HG03175 (cell line): ENCODE measurements around the gene MARS1.
"Not testable (repeated sequence)": the region's sequence is repeated elsewhere in the genome, so short reads cannot be mapped to it uniquely, and the experiment has no call there.

ENCODE experiments used
- ATAC-seq: cut with Tn5 transposase; IDR thresholded peaks from one replicate; pipeline ENCODE4 v1.9.1; 2021; ENCODE audit warnings: mild to moderate bottlenecking, moderate library complexity; ENCODE audit not compliant: unreplicated experiment

Gene MARS1

DNA sequence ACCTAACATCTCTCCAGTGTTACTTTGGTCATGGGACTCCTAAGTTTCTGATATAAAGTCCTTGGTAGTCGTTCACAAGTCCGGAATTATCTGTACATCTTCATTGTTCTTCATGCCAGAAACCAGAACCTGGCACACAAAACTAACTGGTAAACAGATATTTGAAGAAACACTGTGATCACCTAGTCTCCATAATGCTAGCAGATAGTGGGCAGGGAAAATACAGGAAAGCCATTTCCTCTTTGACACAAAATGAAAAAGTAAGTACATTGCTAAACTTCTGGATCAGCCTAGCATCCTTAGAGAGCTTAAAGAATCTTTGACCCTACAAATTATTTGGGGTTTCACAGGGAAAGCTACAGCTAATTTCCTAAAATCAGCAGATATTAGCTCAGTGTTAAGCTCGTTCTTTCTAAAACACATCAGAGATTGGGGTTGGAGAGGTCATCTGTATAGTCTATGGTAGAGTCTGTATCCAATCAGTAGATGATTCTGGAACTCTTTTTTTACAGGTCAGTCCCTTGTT, 27.6 kb downstream of the MARS1 start:
- ATAC-seq = no peak

DNA sequence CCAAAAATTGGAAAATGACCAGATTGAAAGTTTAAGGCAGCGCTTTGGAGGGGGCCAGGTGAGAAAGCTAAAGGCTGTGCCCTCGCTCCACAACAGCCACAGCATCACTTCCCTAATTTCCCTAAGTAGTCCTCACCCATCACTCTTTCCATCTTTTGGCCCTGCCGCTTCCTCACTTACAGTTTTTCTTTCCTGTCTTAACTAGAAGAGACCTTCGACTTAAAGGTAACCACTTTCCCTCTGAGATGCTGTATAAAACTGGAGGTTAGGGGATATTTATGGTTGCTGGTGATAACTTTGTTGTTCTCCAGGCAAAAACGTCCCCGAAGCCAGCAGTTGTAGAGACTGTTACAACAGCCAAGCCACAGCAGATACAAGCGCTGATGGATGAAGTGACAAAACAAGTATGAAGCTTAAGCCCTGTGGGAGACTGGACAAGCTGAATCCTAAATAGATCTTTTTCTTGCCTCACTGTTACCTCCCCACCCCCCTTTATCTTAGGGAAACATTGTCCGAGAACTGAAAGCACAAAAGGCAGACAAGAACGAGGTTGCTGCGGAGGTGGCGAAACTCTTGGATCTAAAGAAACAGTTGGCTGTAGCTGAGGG, 28.2 kb downstream of the MARS1 start:
- no peak for ATAC-seq

DNA sequence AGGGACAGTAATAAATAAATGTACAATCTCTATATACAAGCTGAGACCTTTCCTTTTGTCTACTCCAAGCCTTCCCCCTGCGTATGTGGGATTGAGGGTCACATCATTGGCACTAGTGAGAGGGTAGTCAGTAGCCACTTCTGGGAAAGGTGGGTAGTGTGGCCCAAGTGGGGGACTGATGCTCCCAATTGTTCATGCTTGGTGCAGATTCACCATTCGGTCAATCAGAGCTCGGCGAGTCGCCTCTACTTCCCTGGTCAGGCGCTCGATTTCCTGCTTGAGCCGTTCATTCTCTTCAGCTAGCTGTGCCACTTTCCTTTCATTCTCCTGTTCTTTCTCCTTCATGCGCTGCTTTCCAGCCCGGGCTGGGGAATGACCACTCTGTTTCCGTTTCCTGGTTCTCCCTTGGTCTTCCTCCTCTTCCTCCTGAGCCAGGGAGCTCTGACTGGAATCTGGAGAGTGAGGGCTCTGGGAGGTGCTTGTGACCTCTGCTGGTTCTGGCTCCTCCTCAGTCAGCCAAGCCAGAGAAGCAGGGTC, 28.8 kb downstream of the MARS1 start:
- no peak for ATAC-seq

DNA sequence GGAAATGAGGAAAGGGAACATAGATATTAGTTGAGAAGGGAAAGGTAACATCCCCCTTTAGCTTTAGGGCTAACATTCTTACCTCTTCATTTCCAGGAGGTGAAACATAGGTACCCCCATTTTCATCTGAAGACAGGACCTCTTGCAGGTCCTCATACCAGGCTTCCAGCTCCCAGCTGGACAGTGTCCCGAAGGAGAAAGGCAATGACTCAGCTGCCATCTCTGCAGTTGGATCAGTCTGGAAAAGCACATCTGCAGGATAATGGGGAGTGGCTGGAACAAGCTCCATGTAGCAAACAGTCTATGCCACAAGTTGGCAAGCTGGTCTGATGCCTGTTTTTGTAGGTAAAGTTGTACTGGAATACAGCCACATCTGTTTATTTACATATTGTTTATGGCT, 29.3 kb downstream of the MARS1 start:
- no peak for ATAC-seq

DNA sequence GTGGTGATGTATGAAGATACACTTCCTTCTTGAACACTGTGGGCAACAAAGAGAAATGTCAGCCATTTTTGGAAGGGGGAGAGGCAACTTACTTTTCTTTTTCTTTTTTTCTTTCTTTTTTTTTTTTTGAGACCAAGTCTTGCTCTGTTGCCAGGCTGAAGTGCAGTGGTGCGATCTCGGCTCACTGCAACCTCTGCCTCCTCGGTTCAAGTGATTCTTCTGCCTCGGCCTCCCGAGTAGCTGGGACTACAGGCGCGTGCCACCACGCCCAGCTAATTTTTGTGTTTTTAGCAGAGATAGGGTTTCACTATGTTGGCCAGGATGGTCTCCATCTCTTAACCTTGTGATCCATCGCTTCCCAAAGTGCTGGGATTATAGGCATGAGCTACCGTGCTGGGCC, 29.9 kb downstream of the MARS1 start:
- ATAC-seq = not testable (repeated sequence)

DNA sequence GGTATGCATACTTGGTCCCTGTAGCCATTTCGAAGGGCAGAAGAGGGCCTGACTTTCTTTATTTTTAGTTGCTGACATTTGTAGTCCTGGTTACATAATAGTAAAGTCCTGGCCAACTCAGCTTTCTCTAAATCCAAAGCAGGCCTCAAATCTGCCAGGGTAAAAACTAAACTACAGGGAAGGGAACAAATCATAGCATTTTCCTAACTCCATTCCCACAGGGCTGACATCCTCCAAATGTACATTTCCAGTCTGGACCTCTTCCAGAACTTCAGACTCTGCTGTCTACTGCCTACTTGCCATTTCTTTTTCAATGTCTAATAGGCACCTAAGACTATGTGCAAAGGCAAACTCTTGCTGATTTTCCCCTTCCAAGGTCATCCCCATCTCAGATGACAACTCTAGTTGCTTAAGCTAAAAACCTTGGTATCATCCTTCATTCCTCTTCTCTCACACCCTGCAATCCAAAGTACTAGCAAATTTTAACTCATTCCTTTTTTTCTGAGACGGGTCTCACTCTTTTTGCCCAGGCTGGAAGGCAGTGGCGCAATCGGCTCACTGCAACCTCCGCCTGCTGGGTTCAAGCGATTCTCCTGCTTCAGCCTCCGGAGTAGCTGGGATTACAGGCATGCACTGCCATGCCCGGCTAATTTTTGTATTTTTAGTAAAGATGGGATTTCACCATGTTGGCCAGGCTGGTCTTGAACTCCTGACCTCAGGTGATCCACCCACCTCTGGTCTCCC, 30.5 kb downstream of the MARS1 start:
- ATAC-seq = no peak

DNA sequence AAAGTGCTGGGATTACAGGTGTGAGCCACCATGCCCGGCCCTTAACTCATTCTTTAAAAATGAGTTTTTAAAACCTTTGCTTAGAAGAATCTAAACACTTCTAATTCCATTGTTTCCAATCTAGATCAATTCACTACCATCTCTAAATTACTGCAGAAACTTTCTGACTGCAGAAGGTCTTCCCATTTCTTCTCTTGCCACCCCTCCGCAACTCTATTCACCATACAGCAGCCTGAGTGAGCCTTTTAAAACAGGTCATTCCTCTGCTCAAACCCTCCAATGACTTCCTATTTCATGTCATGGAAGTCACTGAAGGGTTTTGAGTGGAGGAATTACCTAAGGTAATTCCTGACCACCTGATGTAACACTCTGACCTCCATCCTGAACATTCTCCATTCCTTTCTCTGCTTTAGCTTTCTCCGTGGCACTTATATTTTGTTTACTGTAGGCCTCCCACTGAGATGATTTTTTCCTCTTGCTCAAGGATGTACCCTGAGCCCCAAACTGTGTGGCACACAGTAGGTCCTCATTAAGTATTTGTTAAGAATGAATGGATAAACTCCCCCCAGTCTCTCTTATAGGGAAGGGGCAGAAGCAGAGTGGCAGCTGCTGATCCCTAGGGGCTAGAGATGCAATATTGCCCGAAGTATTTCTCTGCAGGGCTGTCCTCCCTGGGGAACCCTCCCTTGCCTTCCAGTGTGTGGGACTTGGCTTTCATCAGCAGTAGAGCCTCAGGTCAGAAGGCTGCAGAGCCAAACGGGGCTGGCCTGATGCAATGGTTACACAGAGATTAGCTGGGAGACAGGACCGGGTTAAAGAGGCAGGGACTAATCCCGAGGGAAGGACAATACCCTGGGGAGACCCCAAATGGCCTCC, 31.3 kb downstream of the MARS1 start:
- no peak for ATAC-seq

DNA sequence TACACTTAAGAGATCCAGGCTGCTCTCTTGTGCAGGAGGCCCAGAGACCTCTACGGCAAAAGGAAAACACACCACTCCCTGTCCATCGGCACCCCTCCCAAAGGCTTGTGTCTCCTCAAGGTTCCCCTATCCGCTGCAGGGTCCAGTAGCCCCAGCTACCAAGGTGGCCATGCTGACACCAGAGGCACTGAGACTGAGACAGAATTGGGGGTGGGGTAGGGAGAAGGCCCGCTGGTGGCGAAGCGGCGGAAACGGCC, 31.9 kb downstream of the MARS1 start:
- ATAC-seq = peak; percentile 8

DNA sequence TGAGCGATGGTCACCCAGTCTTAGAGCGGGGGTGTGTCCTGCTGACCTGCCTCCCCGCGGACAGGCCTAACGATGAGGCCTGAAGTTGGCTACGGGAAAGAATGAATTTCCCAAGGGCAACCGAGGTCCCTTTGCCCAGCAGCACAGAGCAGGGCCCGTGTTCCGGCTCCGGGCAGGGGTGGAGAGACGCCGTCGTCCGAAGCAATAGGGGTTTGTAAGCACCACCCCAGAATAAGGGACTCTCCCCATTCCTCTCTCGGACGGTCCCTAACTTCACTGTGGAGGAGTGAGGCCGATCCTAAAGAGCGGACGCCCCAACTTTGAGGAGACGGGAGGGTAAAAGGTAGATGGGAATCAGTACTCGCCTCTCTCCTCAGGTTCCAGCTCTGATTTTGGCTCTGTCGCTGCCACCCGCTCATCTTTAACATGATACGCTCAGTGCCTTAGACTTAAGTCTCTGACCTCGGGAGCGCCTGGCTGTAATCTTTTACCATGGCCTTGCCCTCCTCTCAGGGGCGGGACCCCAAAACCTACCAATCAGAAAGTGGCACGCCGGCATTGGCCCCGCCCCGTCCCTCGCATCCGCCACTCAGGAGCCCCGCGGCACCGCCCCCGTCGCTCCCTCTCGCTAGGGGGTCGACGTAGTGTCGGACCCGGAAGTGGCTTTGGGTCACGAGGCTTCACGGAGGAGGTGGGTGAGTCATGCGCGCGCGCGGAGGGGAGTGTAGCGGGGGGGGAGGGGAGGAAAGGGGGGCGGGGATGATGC, 32.4 kb downstream of the MARS1 start, which contains the start of gene DDIT3:
Gene DDIT3, minus strand, starts transcription at position 462 of the 766 bp plus-strand sequence. CDS start 3,108 bp downstream, outside the sequence.
- ATAC-seq = peak; percentile 72

DNA sequence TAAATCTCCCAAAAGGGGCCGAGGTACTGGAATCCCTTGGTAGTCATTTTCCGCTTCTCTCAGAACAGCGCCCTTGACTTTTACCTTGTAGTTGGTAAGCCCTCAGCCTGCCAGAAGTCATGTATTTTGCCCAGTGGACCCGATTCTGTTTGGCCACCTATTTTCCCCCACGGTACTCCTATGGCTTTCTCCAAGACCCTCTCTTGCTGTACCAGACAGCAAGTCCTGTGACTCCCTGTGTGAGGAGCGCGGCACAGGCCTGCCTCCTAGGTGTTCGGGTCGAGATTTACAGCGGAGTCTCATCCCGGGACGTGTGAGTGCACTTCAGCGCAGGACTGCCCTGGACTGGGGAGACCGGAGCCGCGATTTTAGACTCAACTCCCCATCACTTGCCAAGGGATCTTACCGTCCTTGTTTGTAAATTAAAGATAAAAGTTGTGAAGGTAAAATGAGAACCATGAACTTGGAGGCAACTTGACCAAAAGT, 33.7 kb downstream of the MARS1 start:
- no peak for ATAC-seq

DNA sequence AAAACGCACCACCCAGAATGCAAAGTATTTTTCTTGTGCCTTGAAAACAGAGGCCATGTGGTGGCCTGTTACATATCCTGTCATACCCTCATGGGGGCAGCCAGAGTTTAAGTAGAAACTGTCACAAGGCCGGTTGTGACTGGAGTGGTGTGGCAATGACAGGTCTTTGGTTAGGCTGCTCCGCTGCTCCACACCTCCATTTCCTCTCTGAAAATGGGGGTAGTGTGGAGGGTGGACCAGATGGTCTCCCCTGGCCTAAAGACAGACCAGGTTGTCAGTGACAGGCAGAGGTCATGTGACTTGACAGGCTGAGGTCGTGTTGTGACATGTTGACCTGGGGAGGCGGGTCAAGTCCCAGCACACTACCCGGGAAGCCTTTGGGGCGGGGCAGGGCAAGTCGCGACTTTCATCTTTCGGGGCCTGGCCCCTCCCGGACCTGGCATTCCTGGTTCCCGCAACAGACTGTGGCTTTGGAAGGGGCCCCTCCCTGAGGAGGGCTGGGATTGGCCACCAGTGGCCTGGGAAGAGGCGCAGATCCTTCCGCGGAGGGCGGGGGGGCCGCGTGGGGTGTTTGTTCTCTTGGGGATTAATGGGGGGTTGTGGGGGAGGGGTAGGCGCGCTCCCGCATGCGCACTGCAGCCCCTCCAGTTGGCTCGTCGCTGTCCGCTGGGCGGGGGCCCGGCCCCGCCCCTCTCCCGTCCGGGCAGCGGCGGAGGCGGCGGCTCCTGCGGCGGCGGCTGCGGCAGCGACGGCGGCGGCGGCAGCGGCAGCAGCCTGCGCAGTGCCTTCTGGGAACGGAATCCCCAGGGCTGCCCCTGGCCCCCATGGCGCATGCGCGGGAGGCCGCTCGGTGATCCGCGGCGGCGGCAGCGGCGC, 34.4 kb downstream of the MARS1 start, which contains the start of gene MBD6:
Gene MBD6, plus strand, starts transcription at position 814 of the 876 bp plus-strand sequence. CDS start 1,480 bp downstream, outside the sequence.
- peak; percentile 46 for ATAC-seq

DNA sequence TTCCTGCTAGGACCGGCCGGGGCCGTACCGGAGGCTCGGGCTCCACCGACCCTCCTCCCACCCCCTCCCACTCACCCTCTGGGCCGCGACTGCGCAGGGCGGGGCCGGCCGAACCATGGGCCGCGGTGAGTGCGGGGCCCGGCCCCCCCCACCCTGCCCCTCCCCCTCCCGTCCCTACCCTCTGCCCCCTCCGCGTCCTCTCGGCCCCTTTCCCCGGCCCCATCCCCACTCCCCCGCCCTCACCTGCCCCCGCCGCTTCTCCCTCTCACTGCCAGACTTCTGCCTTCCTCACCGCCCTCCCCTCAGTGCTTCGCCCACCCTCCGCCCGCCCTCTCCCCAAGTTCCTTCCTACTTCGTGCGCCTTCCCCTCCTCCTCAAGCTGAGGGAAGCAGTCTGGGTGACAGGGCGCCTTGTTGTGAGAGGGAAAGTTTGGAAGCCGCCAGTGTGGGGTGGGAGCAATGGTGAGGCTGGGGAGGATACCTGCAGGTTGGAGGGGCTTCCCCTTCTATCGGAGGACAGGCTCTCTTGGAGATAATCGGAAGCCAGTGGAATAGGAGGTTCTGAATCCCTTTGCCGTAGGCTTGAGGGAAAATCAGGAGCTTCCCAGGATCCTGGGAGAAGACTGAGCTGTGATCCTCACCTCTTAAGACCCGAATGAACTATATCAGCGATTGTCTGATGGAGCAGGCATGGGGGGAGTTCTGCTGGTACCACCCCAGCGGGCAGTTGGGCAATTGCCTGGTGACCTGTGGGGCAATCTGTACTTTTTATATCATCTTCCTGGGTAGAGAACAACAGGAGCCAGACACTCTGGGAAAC, 35.2 kb downstream of the MARS1 start:
- no peak for ATAC-seq

DNA sequence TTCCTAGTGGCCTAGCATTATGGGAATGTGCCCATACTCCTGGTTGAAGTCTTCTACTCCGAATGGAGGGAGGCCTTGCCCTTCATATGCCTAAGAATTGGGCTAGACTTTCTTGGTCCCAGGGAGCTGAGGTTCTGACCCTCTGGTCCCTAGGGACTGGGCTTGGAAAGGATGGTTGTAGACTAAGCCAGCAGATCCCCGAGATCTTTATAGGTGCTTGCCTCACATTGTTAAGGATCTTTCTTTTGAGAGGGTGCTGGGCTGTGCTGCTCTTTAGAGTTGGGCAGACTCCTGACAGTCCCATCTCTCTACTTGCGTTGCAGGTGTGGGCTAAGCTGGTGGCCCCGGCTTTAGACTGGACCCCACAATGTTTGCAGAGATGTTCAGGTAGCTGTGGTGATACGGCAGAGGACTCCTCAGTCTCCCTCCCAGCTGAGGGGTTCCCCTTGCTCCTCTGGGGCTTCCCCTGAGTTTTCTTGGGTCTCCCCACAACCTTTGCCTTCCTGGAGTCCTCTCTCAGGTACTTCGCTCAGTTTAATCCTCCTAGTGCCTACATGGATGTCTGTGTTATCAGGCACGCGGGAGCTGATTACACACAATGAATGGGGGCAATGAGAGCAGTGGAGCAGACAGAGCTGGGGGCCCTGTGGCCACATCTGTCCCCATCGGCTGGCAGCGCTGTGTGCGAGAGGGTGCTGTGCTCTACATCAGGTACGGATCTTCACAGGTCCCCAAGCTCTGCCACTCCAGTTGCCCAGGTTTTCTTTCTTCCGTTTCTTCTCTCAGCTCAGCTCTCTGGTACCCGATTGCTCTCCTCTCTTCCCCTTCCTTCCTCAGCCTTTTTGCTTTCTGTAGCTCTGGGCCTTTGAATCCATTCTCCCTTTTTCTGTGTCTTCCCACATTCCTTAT, 36.1 kb downstream of the MARS1 start:
- ATAC-seq = no peak

DNA sequence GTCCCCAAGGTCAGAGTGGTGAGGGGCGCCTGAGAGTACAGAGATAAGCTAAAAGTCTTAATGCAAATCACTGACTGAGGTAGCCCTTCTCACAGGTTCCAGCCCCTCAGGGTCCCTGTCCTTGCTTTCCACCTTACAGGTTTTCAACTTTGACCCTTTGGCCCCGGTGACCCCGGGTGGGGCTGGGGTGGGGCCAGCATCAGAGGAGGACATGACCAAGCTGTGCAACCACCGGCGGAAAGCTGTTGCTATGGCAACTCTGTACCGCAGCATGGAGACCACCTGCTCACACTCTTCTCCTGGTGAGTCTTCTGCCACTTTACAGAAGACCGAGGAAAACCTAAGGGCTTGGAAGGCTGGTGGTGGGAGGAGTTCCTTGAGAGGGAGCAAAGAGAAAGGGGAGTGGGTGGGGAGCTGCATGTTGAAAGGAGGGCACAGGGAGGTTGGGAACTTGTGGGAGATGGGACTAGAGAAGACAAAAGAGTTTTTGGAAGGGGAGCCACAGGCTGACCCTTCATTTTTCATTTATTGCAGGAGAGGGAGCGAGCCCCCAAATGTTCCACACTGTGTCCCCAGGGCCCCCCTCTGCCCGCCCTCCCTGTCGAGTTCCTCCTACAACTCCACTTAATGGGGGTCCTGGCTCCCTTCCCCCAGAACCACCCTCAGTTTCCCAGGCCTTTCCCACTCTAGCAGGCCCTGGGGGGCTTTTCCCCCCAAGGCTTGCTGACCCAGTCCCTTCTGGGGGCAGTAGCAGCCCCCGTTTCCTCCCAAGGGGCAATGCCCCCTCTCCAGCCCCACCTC, 37.1 kb downstream of the MARS1 start:
- no peak for ATAC-seq

DNA sequence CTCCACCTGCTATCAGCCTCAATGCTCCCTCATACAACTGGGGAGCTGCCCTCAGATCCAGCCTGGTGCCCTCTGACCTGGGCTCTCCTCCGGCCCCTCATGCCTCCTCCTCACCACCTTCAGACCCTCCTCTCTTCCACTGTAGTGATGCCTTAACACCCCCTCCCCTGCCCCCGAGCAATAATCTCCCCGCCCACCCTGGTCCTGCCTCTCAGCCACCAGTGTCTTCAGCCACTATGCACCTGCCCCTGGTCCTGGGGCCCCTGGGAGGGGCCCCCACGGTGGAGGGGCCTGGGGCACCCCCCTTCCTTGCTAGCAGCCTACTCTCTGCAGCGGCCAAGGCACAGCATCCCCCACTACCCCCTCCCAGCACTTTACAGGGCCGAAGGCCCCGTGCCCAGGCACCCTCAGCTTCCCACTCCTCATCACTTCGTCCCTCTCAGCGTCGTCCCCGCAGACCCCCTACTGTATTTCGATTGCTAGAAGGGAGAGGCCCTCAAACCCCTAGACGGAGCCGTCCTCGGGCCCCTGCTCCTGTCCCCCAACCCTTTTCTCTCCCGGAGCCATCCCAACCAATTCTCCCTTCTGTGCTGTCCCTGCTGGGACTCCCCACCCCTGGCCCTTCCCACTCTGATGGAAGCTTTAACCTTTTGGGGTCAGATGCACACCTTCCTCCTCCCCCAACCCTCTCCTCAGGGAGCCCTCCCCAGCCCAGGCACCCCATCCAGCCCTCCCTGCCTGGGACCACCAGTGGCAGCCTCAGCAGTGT, 37.9 kb downstream of the MARS1 start:
- no peak for ATAC-seq
